Smooth muscle cell (in vitro differentiated cells): ENCODE data around the gene LONP1. TPM values are rescaled to one million over a fixed set of nuclear protein-coding genes. Genes with fewer than 3 reads are reported as not detected.

Experiments used
- DNase-seq: peaks from one replicate; lab custom pipeline; 2025; ENCODE audit not compliant: unreplicated experiment; lab: John Stamatoyannopoulos, UW
- H2AFZ ChIP-seq: fragments of 200-600 bp; sonication (generic); 2 replicates; pipeline ENCODE4 v1.6.0; 2016; ENCODE audit warnings: antibody characterized with exemption, low read depth, mild to moderate bottlenecking
- H3F3A ChIP-seq: fragments of 200-600 bp; sonication (generic); 2 replicates; pipeline ENCODE4 v1.6.0; 2017; ENCODE audit warnings: antibody characterized with exemption, low read depth
- H3K27ac ChIP-seq: fragments of 200-600 bp; sonication (generic); 2 replicates; pipeline ENCODE4 v1.5.1; 2016; ENCODE audit warnings: low read depth, mild to moderate bottlenecking
- H3K27me3 ChIP-seq: fragments of 200-600 bp; sonication (generic); 2 replicates; pipeline ENCODE4 v1.6.1; 2016; ENCODE audit warnings: low read depth, mild to moderate bottlenecking
- H3K36me3 ChIP-seq: fragments of 200-600 bp; sonication (generic); 2 replicates; pipeline ENCODE4 v1.5.1; 2016; ENCODE audit warnings: low read depth
- H3K4me1 ChIP-seq: fragments of 200-600 bp; sonication (generic); 2 replicates; pipeline ENCODE4 v1.5.1; 2016; ENCODE audit warnings: low read depth
- H3K4me2 ChIP-seq: fragments of 200-600 bp; sonication (generic); 2 replicates; pipeline ENCODE4 v1.6.0; 2016; ENCODE audit warnings: mild to moderate bottlenecking
- H3K4me3 ChIP-seq: fragments of 200-600 bp; sonication (generic); 2 replicates; pipeline ENCODE4 v1.5.1; 2016; ENCODE audit warnings: mild to moderate bottlenecking
- H3K79me2 ChIP-seq: fragments of 200-600 bp; sonication (generic); 2 replicates; pipeline ENCODE4 v1.6.0; 2016; ENCODE audit warnings: low read depth, mild to moderate bottlenecking
- H3K9ac ChIP-seq: fragments of 200-600 bp; sonication (generic); 2 replicates; pipeline ENCODE4 v1.6.0; 2016; ENCODE audit warnings: low read depth
- H3K9me3 ChIP-seq: fragments of 200-600 bp; sonication (generic); replicated peaks from 2 replicates; pipeline ENCODE4 v1.5.1; 2016; ENCODE audit warnings: low read depth
- H4K20me1 ChIP-seq: fragments of 200-600 bp; sonication (generic); 2 replicates; pipeline ENCODE4 v1.6.0; 2016; ENCODE audit warnings: low read depth
- CTCF ChIP-seq: fragments of 200-600 bp; sonication (generic); IDR thresholded peaks from 2 replicates; pipeline ENCODE4 v1.5.1; 2017; ENCODE audit warnings: borderline replicate concordance, mild to moderate bottlenecking, antibody characterized with exemption; ENCODE audit not compliant: insufficient read depth, poor library complexity, severe bottlenecking
- WGBS: methylation state at CpG from one replicate; pipeline ENCODE4 v1.1.7; 2016; ENCODE audit warnings: low lambda C conversion rate; 5-methylcytosine and 5-hydroxymethylcytosine counted together
- polyA plus RNA-seq: library from polyadenylated mRNA; unstranded; fragments of >200 nt; fragmentation: Nextera tagmentation; extraction: Ambion mirVana; gene quantifications from 2 replicates; pipeline ENCODE4 v1.2.1, GENCODE V29; 2016
- total RNA-seq: library from RNA; depleted of rRNA; stranded (reverse); fragments of >200 nt; gene quantifications from 2 replicates; pipeline ENCODE4 v1.2.3, GENCODE V29; 2014

LONP1 gene
- total RNA-seq (30.2 and 31.6 TPM in 2 replicates), polyA plus RNA-seq (67.7 and 82.6 TPM in 2 replicates)

GRCh38 chr19:5719961-5720790 is at the start of gene LONP1, which contains the start of gene CATSPERD:
LONP1 (minus strand) TSS chr19:5720146; CDS start chr19:5720132, 14 bp downstream.
CATSPERD (plus strand) TSS chr19:5720637; CDS start chr19:5720738, 101 bp downstream.
- H3K36me3 ChIP-seq = no peaks in the 10 kb centered on the region
- H3K4me3 ChIP-seq = peak within 1 kb of the TSS; percentile 64
- H4K20me1 ChIP-seq = peaks cover 32% of the 10 kb centered on the region
- no peaks in the 10 kb centered on the region for H3K9me3 ChIP-seq
- H3K27me3 ChIP-seq = no peaks in the 10 kb centered on the region
- TF ChIP-seq CTCF = peak; percentile 76
- H3K27ac ChIP-seq = peak within 1 kb of the TSS; percentile 98
- peak within 1 kb of the TSS; percentile 94 for H3K9ac ChIP-seq
- peak; percentile 99 for DNase-seq
- H3K4me2 ChIP-seq = peak within 1 kb of the TSS; percentile 96
- H2AFZ ChIP-seq = peak within 1 kb of the TSS; percentile 75
- H3K4me1 ChIP-seq = peaks cover 10% of the 10 kb centered on the region
- under 1% methylated on average over 74 of the region's 90 CpGs for WGBS
- H3F3A ChIP-seq = peaks cover 12% of the 10 kb centered on the region
- peaks cover 37% of the 10 kb centered on the region for H3K79me2 ChIP-seq

GRCh38 chr19:5767949-5768348 is 48.0 kb upstream of the LONP1 start:
- WGBS = 96% methylated on average over 10 of the region's 10 CpGs
- no peak for TF ChIP-seq CTCF
- Histone ChIP-seq H3K9me3 (no peaks in the 10 kb centered on the region), H3K27ac (no peak overlapping the region), H3K36me3 (no peaks in the 10 kb centered on the region), H2AFZ (no peak overlapping the region), H4K20me1 (no peaks in the 10 kb centered on the region), H3K4me2 (no peak overlapping the region), H3K27me3 (no peaks in the 10 kb centered on the region), H3K4me1 (no peaks in the 10 kb centered on the region), H3K4me3 (no peak overlapping the region), H3K79me2 (no peaks in the 10 kb centered on the region), H3K9ac (no peak overlapping the region), H3F3A (no peaks in the 10 kb centered on the region)
- DNase-seq = no peak

- no peak for DNase-seq
- no peak overlapping the region for H3K9ac ChIP-seq
- H3K27ac ChIP-seq = no peak overlapping the region
- H3K27me3 ChIP-seq = no peaks in the 10 kb centered on the region
- no peaks in the 10 kb centered on the region for H3K9me3 ChIP-seq
- H3F3A ChIP-seq = no peaks in the 10 kb centered on the region
- H4K20me1 ChIP-seq = no peaks in the 10 kb centered on the region
- H3K79me2 ChIP-seq = no peaks in the 10 kb centered on the region
- no peak overlapping the region for H2AFZ ChIP-seq
- 95% methylated on average over 3 of the region's 3 CpGs for WGBS
- H3K4me3 ChIP-seq = no peak overlapping the region
- no peak overlapping the region for H3K4me2 ChIP-seq
- H3K36me3 ChIP-seq = no peaks in the 10 kb centered on the region
- no peaks in the 10 kb centered on the region for H3K4me1 ChIP-seq
- no peak for TF ChIP-seq CTCF
Observed at GRCh38 chr19:5765220-5765619, 45.3 kb upstream of the LONP1 start.
